Measurements from ENCODE around the gene CEP70. TPM values are rescaled to one million over a fixed set of nuclear protein-coding genes. Genes with fewer than 3 reads are reported as not detected.
"Not testable (repeated sequence)": the region's sequence is repeated elsewhere in the genome, so short reads cannot be mapped to it uniquely, and the experiment has no call there.

The CEP70 gene
- total and polyA plus RNA-seq, 2 of the 13 experiments (the other 11 are each of a cell fraction or from before 2014, with no cell fraction given), result 4.0 to 22.3 TPM

DNA sequence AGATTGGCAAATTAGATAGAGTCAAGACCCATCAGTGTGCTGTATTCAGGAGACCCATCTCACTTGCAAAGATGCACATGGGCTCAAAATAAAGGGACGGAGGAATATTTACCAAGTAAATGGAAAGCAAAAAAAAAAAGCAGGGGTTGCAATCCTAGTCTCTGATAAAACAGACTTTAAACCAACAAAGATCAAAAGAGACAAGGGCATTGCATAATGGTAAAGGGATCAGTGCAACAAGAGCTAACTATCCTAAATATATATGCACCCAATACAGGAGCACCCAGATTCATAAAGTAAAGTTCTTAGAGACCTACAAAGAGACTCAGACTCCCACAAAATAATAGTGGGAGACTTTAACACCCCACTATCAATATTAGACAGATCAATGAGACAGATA lies 31.2 kb downstream of the CEP70 start (continued):
- peak; percentile 27; the same call in 1 of the 2 replicates for TF ChIP-seq NCOA2 (CRISPR knock-in tag; IDR thresholded peaks at IDR 0.05)
- peak; percentile 52 for TF ChIP-seq HDAC2 (CRISPR knock-in tag; IDR thresholded peaks at IDR 0.05)
- TF ChIP-seq, protein P1, sequence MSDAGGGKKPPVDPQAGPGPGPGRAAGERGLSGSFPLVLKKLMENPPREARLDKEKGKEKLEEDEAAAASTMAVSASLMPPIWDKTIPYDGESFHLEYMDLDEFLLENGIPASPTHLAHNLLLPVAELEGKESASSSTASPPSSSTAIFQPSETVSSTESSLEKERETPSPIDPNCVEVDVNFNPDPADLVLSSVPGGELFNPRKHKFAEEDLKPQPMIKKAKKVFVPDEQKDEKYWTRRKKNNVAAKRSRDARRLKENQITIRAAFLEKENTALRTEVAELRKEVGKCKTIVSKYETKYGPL (CRISPR knock-in tag; IDR thresholded peaks at IDR 0.05), result 0 out of 2 replicates have a peak, but pooled peaks have one; percentile 41
- TF ChIP-seq BCL6 (CRISPR knock-in tag; IDR thresholded peaks at IDR 0.05), result peak; percentile 64
- TF ChIP-seq GATAD2A (CRISPR knock-in tag; IDR thresholded peaks at IDR 0.05), result peak; percentile 72
- not testable (repeated sequence) for TF ChIP-seq SOX13 (IDR thresholded peaks at IDR 0.05); NR2F6 (IDR thresholded peaks at IDR 0.05); EP300 (CRISPR knock-in tag; IDR thresholded peaks at IDR 0.05; ENCODE audit: borderline replicate concordance); FOXP1 (IDR thresholded peaks at IDR 0.05); FOXA1 (IDR thresholded peaks at IDR 0.05); LCORL (IDR thresholded peaks at IDR 0.05)
- peak in 1 of 2 experiments; percentile 74; a peak in 2 of 4 replicates for TF ChIP-seq SOX13 (CRISPR knock-in tag; conservative IDR thresholded peaks at IDR 0.05 in 1 of 2, IDR thresholded peaks at IDR 0.05 in 1 of 2)
- TF ChIP-seq SOX5 (CRISPR knock-in tag; IDR thresholded peaks at IDR 0.05; ENCODE audit: borderline replicate concordance), result peak; percentile 55; the same call in 1 of the 2 replicates
- TF ChIP-seq, protein P2, sequence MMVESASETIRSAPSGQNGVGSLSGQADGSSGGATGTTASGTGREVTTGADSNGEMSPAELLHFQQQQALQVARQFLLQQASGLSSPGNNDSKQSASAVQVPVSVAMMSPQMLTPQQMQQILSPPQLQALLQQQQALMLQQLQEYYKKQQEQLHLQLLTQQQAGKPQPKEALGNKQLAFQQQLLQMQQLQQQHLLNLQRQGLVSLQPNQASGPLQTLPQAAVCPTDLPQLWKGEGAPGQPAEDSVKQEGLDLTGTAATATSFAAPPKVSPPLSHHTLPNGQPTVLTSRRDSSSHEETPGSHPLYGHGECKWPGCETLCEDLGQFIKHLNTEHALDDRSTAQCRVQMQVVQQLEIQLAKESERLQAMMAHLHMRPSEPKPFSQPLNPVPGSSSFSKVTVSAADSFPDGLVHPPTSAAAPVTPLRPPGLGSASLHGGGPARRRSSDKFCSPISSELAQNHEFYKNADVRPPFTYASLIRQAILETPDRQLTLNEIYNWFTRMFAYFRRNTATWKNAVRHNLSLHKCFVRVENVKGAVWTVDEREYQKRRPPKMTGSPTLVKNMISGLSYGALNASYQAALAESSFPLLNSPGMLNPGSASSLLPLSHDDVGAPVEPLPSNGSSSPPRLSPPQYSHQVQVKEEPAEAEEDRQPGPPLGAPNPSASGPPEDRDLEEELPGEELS (CRISPR knock-in tag; IDR thresholded peaks at IDR 0.05), result peak; percentile 80
- peak; percentile 41; the same call in 1 of the 2 replicates for TF ChIP-seq THAP11 (CRISPR knock-in tag; IDR thresholded peaks at IDR 0.05)
- peak; percentile 17; the same call in 1 of the 2 replicates for TF ChIP-seq NR2F6 (CRISPR knock-in tag; IDR thresholded peaks at IDR 0.05)
- TF ChIP-seq EP300 (IDR thresholded peaks at IDR 0.05; ENCODE audit: low read depth in 2 of 2, low read length in 2 of 2), result peak in 1 of 2 experiments; percentile 18; a peak in 1 of 4 replicates
- peak; percentile 67; the same call in 1 of the 2 replicates for TF ChIP-seq HMG20A (CRISPR knock-in tag; IDR thresholded peaks at IDR 0.05; ENCODE audit: borderline replicate concordance)
- TF ChIP-seq, protein P3, sequence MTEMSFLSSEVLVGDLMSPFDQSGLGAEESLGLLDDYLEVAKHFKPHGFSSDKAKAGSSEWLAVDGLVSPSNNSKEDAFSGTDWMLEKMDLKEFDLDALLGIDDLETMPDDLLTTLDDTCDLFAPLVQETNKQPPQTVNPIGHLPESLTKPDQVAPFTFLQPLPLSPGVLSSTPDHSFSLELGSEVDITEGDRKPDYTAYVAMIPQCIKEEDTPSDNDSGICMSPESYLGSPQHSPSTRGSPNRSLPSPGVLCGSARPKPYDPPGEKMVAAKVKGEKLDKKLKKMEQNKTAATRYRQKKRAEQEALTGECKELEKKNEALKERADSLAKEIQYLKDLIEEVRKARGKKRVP (CRISPR knock-in tag; IDR thresholded peaks at IDR 0.05), result peak in 1 of 2 experiments; percentile 53; a peak in 1 of 4 replicates
- TF ChIP-seq MIXL1 (CRISPR knock-in tag; IDR thresholded peaks at IDR 0.05), result peak; percentile 64; the same call in 1 of the 2 replicates
- TF ChIP-seq FOXP1 (CRISPR knock-in tag; IDR thresholded peaks at IDR 0.05), result peak; percentile 82
- peak; percentile 87 for TF ChIP-seq CEBPG (CRISPR knock-in tag; IDR thresholded peaks at IDR 0.05)
- TF ChIP-seq, protein P4, sequence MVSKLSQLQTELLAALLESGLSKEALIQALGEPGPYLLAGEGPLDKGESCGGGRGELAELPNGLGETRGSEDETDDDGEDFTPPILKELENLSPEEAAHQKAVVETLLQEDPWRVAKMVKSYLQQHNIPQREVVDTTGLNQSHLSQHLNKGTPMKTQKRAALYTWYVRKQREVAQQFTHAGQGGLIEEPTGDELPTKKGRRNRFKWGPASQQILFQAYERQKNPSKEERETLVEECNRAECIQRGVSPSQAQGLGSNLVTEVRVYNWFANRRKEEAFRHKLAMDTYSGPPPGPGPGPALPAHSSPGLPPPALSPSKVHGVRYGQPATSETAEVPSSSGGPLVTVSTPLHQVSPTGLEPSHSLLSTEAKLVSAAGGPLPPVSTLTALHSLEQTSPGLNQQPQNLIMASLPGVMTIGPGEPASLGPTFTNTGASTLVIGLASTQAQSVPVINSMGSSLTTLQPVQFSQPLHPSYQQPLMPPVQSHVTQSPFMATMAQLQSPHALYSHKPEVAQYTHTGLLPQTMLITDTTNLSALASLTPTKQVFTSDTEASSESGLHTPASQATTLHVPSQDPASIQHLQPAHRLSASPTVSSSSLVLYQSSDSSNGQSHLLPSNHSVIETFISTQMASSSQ (IDR thresholded peaks at IDR 0.05; ENCODE audit: low read depth), result not testable (repeated sequence)
- TF ChIP-seq, protein P4 (CRISPR knock-in tag; IDR thresholded peaks at IDR 0.05; ENCODE audit: borderline replicate concordance), result peak; percentile 24; the same call in 1 of the 2 replicates
- TF ChIP-seq FOXA1 (CRISPR knock-in tag; IDR thresholded peaks at IDR 0.05), result peak; percentile 51; the same call in 1 of the 2 replicates
- TF ChIP-seq KAT8 (CRISPR knock-in tag; IDR thresholded peaks at IDR 0.05), result 0 out of 2 replicates have a peak, but pooled peaks have one; percentile 4
- peak; percentile 49; the same call in 1 of the 2 replicates for TF ChIP-seq LCORL (CRISPR knock-in tag; IDR thresholded peaks at IDR 0.05)
- 0 out of 2 replicates have a peak, but pooled peaks have one; percentile 17 for TF ChIP-seq SAP130 (CRISPR knock-in tag; IDR thresholded peaks at IDR 0.05; ENCODE audit: low read depth)
